HG02588 (cell line): ENCODE measurements around the gene PRKAA1.
"Not testable (repeated sequence)": the region's sequence is repeated elsewhere in the genome, so short reads cannot be mapped to it uniquely, and the experiment has no call there.

Experiments used
- ATAC-seq: cut with Tn5 transposase; IDR thresholded peaks from one replicate; pipeline ENCODE4 v1.9.1; 2021; ENCODE audit warnings: mild to moderate bottlenecking, moderate library complexity; ENCODE audit not compliant: unreplicated experiment

PRKAA1 gene

GRCh38 chr5:40826489-40827187, 28.5 kb upstream of the PRKAA1 start:
- ATAC-seq = no peak

GRCh38 chr5:40825461-40826043, 27.4 kb upstream of the PRKAA1 start:
- not testable (repeated sequence) for ATAC-seq

- no peak for ATAC-seq
These were observed 25.3 kb upstream of the PRKAA1 start for GRCh38 chr5:40823459-40823858.

- ATAC-seq = no peak
These were observed 15.6 kb upstream of the PRKAA1 start for GRCh38 chr5:40813698-40814281.

- ATAC-seq = no peak
These were observed 14.0 kb upstream of the PRKAA1 start for GRCh38 chr5:40812125-40812524.

GRCh38 chr5:40801771-40802562, 3.8 kb upstream of the PRKAA1 start:
- no peak for ATAC-seq

- ATAC-seq = no peak
These were observed 1.1 kb upstream of the PRKAA1 start for GRCh38 chr5:40799258-40799657.

GRCh38 chr5:40798801-40799210, 632 bp upstream of the PRKAA1 start:
- no peak for ATAC-seq

GRCh38 chr5:40797273-40798011, 732 bp downstream of the PRKAA1 start:
- ATAC-seq = peak; percentile 37

- ATAC-seq = no peak
These were observed 1.7 kb downstream of the PRKAA1 start for GRCh38 chr5:40796487-40796889.

- ATAC-seq = not testable (repeated sequence)
These were observed 3.3 kb downstream of the PRKAA1 start for GRCh38 chr5:40794877-40795276.

GRCh38 chr5:40794340-40794739, 3.8 kb downstream of the PRKAA1 start:
- ATAC-seq = not testable (repeated sequence)

GRCh38 chr5:40792691-40793090, 5.5 kb downstream of the PRKAA1 start:
- ATAC-seq = not testable (repeated sequence)

GRCh38 chr5:40791715-40792139, 6.4 kb downstream of the PRKAA1 start:
- ATAC-seq = no peak

- no peak for ATAC-seq
These were observed 7.1 kb downstream of the PRKAA1 start for GRCh38 chr5:40790947-40791593.

GRCh38 chr5:40788941-40789340, 9.2 kb downstream of the PRKAA1 start:
- not testable (repeated sequence) for ATAC-seq

GRCh38 chr5:40787986-40788385, 10.2 kb downstream of the PRKAA1 start:
- no peak for ATAC-seq

GRCh38 chr5:40786664-40787063, 11.5 kb downstream of the PRKAA1 start:
- not testable (repeated sequence) for ATAC-seq

GRCh38 chr5:40784916-40785315, 13.3 kb downstream of the PRKAA1 start:
- no peak for ATAC-seq

GRCh38 chr5:40784027-40784653, 14.0 kb downstream of the PRKAA1 start:
- no peak for ATAC-seq
